ENCODE data around the gene KLK14. TPM values are rescaled to one million over a fixed set of nuclear protein-coding genes. Genes with fewer than 3 reads are reported as not detected.

KLK14 gene
- total RNA-seq, 4 donors from 2014 or later: not detected

DNA sequence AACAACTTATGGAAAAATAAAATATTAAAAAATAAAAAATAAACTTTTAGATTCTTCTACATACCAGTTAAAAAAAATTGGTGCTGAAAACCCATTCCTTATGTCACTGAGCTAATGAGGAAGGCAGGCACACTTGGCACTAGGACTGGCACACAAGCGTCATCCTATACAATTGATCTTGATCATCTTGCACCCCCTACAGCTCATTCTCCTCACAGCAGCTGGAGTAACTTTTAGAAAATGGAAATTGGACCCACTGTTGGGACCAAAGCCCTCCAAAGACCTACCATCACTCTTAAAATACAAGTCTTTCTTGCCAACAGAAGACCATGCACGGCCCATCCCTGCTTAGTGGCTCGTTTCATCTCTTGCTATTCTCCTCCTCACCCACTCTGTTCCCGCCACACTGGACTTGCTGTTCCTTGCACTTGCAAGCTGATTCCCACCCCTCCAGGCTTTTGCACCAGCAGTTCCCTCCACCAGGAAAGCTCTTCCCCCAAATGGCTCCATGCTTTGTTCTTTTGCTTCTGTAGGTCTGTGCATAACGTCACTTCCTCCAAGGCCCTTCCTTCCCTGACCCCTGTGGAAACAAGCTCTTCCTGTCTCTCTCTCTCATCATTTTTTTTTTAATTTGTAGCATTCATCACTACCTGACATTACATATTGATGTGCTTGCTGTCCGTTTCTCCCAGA is 13.9 kb upstream of the KLK14 start:
- DNase-seq (ENCODE audit: low spot score) (no peak), ATAC-seq (ENCODE audit: low FRiP score) (no peak)
- TF ChIP-seq, protein P1, sequence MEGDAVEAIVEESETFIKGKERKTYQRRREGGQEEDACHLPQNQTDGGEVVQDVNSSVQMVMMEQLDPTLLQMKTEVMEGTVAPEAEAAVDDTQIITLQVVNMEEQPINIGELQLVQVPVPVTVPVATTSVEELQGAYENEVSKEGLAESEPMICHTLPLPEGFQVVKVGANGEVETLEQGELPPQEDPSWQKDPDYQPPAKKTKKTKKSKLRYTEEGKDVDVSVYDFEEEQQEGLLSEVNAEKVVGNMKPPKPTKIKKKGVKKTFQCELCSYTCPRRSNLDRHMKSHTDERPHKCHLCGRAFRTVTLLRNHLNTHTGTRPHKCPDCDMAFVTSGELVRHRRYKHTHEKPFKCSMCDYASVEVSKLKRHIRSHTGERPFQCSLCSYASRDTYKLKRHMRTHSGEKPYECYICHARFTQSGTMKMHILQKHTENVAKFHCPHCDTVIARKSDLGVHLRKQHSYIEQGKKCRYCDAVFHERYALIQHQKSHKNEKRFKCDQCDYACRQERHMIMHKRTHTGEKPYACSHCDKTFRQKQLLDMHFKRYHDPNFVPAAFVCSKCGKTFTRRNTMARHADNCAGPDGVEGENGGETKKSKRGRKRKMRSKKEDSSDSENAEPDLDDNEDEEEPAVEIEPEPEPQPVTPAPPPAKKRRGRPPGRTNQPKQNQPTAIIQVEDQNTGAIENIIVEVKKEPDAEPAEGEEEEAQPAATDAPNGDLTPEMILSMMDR (IDR thresholded peaks at IDR 0.05): no peak

DNA sequence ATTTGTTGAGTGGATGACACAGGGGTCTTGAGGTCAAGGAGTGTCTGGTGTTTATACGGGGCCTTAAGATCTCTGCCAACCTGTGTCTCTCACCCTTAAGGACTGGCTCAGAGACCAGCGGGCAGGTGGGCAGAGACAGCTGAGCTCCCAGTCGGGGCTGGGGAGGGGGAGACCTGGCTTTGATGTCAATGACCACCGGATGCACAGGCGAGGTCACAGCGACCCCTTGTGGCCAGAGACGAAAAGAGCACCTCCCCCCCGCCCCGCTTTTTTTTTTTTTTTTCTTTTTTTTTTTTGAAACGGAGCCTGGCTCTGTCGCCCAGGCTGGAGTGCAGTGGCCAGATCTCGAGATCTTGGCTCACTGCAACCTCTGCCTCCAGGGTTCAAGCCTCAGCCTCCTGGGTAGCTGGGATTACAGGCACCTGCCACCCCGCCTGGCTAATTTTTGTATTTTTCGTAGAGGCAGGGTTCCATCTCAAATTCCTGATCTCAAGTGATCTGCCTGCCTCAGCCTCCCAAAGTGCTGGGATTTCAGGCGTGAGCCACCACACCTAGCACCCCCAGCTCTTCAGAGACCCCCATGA is 12.1 kb upstream of the KLK14 start:
- ATAC-seq (ENCODE audit: low FRiP score): no peak
- TF ChIP-seq, protein P1 (IDR thresholded peaks at IDR 0.05): no peak
- DNase-seq (ENCODE audit: low spot score): no peak

DNA sequence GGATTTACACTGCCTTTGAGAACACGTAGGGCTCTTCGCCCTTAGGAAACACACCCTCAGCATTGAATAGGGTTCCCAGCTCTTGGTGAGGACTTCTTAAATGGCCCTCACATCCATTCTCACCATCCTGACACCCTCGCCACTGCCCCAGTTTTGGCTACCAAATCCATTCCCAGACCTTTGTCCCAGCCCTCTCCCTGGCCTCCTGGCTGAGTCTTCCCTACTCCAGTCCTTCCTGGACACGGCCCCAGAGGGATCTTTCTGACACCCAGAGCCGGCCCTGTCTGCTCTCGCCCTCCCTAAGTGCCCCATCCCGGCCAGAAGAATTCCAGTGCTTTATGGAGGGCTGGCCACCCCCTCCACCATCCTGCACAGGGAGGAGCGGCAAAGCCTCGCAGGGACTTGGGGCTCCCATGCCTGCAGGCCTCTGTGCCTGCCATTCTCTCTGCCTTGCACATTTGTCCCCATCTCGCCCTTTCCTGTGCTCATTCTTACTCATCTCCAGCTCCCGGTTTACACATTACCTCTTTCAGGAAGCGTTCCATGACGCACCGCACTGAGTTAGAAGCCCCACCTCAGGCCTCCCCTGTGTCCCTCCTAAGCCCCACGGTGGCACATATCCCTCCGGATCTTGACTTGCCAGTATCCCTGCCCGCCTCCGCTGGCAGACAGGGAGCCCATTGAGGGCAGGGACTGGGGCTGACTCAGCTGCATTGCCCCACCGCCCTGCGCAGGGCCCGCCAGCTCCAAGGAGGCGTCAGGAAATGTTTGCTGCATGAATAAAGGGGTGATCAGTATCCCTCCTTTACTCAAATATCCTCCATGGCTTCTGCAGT is 11.0 kb upstream of the KLK14 start:
- TF ChIP-seq, protein P1 (IDR thresholded peaks at IDR 0.05): no peak
- ATAC-seq (ENCODE audit: low FRiP score): no peak
- no peak for DNase-seq (ENCODE audit: low spot score)

DNA sequence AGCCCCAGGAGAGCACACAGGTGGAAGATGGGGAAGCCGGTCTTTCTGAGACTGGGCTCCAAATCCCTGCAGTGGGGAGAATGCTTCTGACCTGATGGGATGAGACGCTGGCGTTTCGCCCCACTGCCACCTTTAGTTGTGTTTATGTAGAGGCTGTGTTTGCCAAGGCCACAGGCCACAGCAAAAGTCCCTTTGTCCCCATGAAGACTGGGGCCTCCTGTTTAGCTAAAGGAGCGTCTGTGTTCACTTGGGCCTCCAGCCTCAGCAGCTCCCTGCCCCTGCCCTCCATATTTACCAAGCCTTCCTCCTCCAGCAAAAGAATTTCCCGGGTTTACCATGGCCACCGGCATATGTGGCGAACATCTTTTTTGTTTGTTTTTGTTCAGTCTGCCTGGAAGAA is 10.4 kb upstream of the KLK14 start:
- ATAC-seq (ENCODE audit: low FRiP score) (no peak), DNase-seq (ENCODE audit: low spot score) (no peak)
- TF ChIP-seq, protein P1 (IDR thresholded peaks at IDR 0.05): no peak

DNA sequence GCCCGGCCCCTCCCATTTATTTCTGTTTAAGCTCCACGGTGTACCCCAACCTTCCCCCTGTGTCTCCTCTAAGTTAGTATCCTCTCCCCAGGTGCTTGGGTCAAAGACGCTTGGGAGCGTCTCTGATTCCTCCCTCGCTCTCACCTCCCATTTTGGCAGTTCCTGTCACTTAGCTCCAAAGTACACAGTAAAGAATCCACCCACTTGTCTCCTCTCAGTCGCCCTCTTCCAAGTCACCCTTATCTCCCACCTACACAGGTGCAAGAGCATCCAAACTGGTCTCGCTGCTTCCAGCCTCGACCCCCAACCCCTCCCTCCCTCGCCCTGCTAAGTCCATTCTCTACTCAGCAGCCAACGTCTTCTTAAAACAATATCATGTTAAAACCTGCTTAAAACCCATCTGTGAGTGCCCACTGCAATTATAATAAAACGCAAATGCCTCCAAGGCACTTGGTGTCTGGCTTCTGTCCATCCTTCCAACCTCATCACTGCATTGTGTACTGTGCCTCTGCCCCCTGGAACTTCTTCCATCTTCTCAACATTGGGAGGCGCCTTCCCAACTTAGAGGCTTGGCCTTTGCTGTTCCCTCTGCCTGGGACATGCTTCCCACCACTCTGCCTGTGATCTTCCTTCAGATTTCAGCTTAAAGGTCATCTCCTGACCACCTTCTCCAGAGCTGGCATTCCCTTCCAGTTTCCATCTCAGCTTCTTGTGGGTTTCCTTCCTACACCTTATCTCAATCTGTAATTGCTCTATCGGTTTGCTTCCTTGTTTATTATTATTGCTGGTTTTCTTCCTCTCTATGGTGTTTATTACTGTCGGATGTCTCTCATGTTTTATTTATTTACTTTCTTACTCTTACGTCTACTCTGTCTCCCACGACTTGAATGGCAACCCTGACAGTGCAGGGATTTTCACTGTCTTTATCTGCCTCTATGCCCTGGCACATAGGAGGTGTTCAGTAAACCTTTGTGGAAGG is 9.5 kb upstream of the KLK14 start:
- ATAC-seq (ENCODE audit: low FRiP score) (no peak), DNase-seq (ENCODE audit: low spot score) (no peak)
- TF ChIP-seq, protein P1 (IDR thresholded peaks at IDR 0.05): no peak

DNA sequence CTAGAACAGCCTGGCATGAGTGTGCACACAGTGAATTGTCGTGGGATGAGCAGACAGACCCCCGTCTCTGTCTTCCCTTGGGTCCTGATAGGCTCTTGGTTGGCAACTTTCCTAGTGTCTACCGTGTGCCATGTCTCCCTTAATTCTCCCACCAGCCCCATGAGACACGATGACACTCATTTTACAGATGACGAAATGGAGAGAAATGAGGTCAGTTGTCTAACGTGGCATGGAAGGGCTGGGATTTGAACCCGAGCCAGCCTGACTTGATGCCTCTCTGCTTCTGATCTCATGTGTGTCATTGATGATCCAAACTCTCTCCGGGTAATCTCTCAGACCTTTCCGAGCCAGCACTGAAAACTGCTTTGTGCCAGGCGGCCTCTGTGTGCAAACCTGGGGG is 8.4 kb upstream of the KLK14 start:
- DNase-seq (ENCODE audit: low spot score): no peak
- TF ChIP-seq, protein P1 (IDR thresholded peaks at IDR 0.05): no peak

More for the DNA sequence above, 8.4 kb upstream of the KLK14 start:
- no peak for ATAC-seq (ENCODE audit: low FRiP score)
